NCI-H524 treated with DMSO at 0.1 percent for 48 hours (cell line): Measurements from ENCODE around the gene USP17L15.
"Not testable (repeated sequence)": the region's sequence is repeated elsewhere in the genome, so short reads cannot be mapped to it uniquely, and the experiment has no call there.

Experiments
- DNase-seq: peaks from one replicate; lab custom pipeline; 2025; lab: John Stamatoyannopoulos, UW

USP17L15 gene

GRCh38 chr4:9234085-9234484 lies at the start of gene USP17L15:
Gene USP17L15 (plus strand): TSS chr4:9234385. CDS start chr4:9234385, 0 bp downstream.
- DNase-seq, result not testable (repeated sequence)

GRCh38 chr4:9210357-9210756 lies 23.8 kb upstream of the USP17L15 start, which contains the start of gene USP17L10:
Gene USP17L10 (plus strand): TSS chr4:9210657. CDS start chr4:9210657, 0 bp downstream.
- DNase-seq, result not testable (repeated sequence)

GRCh38 chr4:9214701-9215100 lies 19.5 kb upstream of the USP17L15 start:
- DNase-seq, result not testable (repeated sequence)

GRCh38 chr4:9215105-9215504 lies 19.1 kb upstream of the USP17L15 start, which contains the start of gene USP17L11:
Gene USP17L11 (plus strand): TSS chr4:9215405. CDS start chr4:9215405, 0 bp downstream.
- not testable (repeated sequence) for DNase-seq

GRCh38 chr4:9219852-9220251 lies 14.3 kb upstream of the USP17L15 start, which contains the start of gene USP17L12:
Gene USP17L12 (plus strand): TSS chr4:9220152. CDS start chr4:9220152, 0 bp downstream.
- not testable (repeated sequence) for DNase-seq

- not testable (repeated sequence) for DNase-seq
Measured at GRCh38 chr4:9224596-9224995, 9.6 kb upstream of the USP17L15 start, which contains the start of gene USP17L13. Gene USP17L13 (plus strand): TSS chr4:9224896. CDS start chr4:9224896, 0 bp downstream.

- not testable (repeated sequence) for DNase-seq
Measured at GRCh38 chr4:9230249-9230648, 3.9 kb upstream of the USP17L15 start.

- not testable (repeated sequence) for DNase-seq
Measured at GRCh38 chr4:9238461-9238860, 4.3 kb downstream of the USP17L15 start.

- not testable (repeated sequence) for DNase-seq
Measured at GRCh38 chr4:9243579-9243978, 9.4 kb downstream of the USP17L15 start, which contains the start of gene USP17L17. Gene USP17L17 (plus strand): TSS chr4:9243879. CDS start chr4:9243879, 0 bp downstream.

- DNase-seq, result not testable (repeated sequence)
Measured at GRCh38 chr4:9247953-9248680, 13.9 kb downstream of the USP17L15 start, which contains the start of gene USP17L18. Gene USP17L18 (plus strand): TSS chr4:9248630. CDS start chr4:9248630, 0 bp downstream.

GRCh38 chr4:9253078-9253477 lies 18.9 kb downstream of the USP17L15 start, which contains the start of gene USP17L19:
Gene USP17L19 (plus strand): TSS chr4:9253378. CDS start chr4:9253378, 0 bp downstream.
- not testable (repeated sequence) for DNase-seq

- DNase-seq, result not testable (repeated sequence)
Measured at GRCh38 chr4:9257824-9258223, 23.6 kb downstream of the USP17L15 start, which contains the start of gene USP17L20. Gene USP17L20 (plus strand): TSS chr4:9258124. CDS start chr4:9258124, 0 bp downstream.

- DNase-seq, result not testable (repeated sequence)
Measured at GRCh38 chr4:9262572-9262971, 28.4 kb downstream of the USP17L15 start, which contains the start of gene USP17L21. Gene USP17L21 (plus strand): TSS chr4:9262872. CDS start chr4:9262872, 0 bp downstream.

GRCh38 chr4:9267319-9267718 lies 33.1 kb downstream of the USP17L15 start, which contains the start of gene USP17L22:
Gene USP17L22 (plus strand): TSS chr4:9267619. CDS start chr4:9267619, 0 bp downstream.
- DNase-seq, result not testable (repeated sequence)

GRCh38 chr4:9271719-9272118 lies 37.5 kb downstream of the USP17L15 start:
- DNase-seq, result not testable (repeated sequence)
